Measurements from ENCODE around the gene EXOSC1.

DNA sequence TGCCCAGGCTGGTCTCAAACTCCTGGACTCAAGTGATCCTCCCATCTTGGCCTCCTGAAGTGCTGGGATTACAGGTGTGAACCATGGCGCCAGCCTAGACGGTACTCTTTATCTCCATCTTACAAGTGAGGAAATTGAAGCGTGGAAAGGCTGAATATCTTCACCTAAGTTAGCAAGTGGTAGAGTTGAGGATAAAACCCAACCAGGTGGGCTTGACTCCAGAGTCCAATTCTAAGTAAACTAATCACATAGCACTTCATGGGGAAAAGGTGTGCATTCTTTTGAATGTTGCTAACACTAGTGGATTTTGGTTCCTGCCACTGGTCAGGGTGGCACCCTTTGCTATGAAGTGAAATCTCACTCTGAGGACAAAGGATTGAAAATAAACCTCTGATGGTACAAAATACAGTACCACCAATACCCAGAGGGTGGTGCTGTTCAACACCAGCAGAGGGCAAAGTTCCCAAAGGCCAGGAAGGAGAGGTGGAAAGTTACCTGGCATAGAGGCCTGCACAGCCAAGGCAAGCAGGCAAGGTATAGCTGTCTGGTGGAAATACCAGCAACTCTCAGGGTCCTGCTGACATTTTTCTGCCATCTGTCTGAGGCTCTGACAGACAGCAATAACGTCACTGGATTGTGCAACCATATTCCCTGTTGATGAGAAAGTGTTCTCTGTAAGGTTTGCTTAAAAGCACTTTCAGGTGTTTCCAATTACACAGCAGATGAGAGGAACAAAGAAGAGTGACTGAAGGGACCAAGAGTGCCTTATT is 17.7 kb upstream of the EXOSC1 start:
- TF ChIP-seq POLR2A (IDR thresholded peaks at IDR 0.05; ENCODE audit: low read depth, low read length) (no peak), JUN (IDR thresholded peaks at IDR 0.05; ENCODE audit: borderline replicate concordance, insufficient read depth, insufficient read length, low read depth) (no peak), EZH2 (IDR thresholded peaks at IDR 0.05; ENCODE audit: borderline replicate concordance, low read depth, low read length, severe bottlenecking) (no peak), POLR2AphosphoS5 (IDR thresholded peaks at IDR 0.05; ENCODE audit: insufficient read depth, low read depth, low read length) (peak; percentile 10), MYC (IDR thresholded peaks at IDR 0.05; ENCODE audit: low read depth, low read length) (no peak)
- TF ChIP-seq, protein P1, sequence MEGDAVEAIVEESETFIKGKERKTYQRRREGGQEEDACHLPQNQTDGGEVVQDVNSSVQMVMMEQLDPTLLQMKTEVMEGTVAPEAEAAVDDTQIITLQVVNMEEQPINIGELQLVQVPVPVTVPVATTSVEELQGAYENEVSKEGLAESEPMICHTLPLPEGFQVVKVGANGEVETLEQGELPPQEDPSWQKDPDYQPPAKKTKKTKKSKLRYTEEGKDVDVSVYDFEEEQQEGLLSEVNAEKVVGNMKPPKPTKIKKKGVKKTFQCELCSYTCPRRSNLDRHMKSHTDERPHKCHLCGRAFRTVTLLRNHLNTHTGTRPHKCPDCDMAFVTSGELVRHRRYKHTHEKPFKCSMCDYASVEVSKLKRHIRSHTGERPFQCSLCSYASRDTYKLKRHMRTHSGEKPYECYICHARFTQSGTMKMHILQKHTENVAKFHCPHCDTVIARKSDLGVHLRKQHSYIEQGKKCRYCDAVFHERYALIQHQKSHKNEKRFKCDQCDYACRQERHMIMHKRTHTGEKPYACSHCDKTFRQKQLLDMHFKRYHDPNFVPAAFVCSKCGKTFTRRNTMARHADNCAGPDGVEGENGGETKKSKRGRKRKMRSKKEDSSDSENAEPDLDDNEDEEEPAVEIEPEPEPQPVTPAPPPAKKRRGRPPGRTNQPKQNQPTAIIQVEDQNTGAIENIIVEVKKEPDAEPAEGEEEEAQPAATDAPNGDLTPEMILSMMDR (IDR thresholded peaks at IDR 0.05; ENCODE audit: extremely low read depth in 1 of 2, insufficient read depth in 1 of 2, low read depth in 1 of 2, low read length in 2 of 2) = peak; percentile 75 to 76
- TF ChIP-seq, protein P2, sequence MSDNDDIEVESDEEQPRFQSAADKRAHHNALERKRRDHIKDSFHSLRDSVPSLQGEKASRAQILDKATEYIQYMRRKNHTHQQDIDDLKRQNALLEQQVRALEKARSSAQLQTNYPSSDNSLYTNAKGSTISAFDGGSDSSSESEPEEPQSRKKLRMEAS (IDR thresholded peaks at IDR 0.05; ENCODE audit: insufficient read depth, insufficient read length) = no peak
